ENCODE data around the gene DSCAM.

GRCh38 chr21:40783404-40783803 lies 63.6 kb downstream of the DSCAM start:
- TF ChIP-seq CTCF (IDR thresholded peaks at IDR 0.05; ENCODE audit: extremely low read depth in 1 of 2, insufficient read depth in 1 of 2, low read depth in 1 of 2, low read length in 2 of 2) (no peak), POLR2AphosphoS5 (IDR thresholded peaks at IDR 0.05; ENCODE audit: insufficient read depth, low read depth, low read length) (no peak), POLR2A (IDR thresholded peaks at IDR 0.05; ENCODE audit: low read depth, low read length) (no peak), EZH2 (IDR thresholded peaks at IDR 0.05; ENCODE audit: borderline replicate concordance, low read depth, low read length, severe bottlenecking) (no peak), MYC (IDR thresholded peaks at IDR 0.05; ENCODE audit: low read depth, low read length) (no peak)
